Thyroid gland (tissue), 4 donors: ENCODE measurements around the gene GALNT18. TPM values are rescaled to one million over a fixed set of nuclear protein-coding genes. Genes with fewer than 3 reads are reported as not detected.

Experiments used
- DNase-seq, 2 donors: peaks; one replicate each; pipeline ENCODE4 v3.0.0-alpha.2; 2019
- H3K27ac ChIP-seq, 3 donors: fragments of 200-600 bp; sonication (generic); 1 replicate in 2 of 3; 2 replicates in 1 of 3; pipeline ENCODE4 v1.5.1; 2016 to 2019; ENCODE audit warnings: mild to moderate bottlenecking in 1 of 3, moderate library complexity in 1 of 3
- H3K27me3 ChIP-seq: fragments of 200-600 bp; sonication (generic); one replicate; pipeline ENCODE4 v1.5.1; 2019
- H3K36me3 ChIP-seq, 2 donors: fragments of 200-600 bp; sonication (generic); one replicate each; pipeline ENCODE4 v1.5.1; 2016 to 2019
- H3K4me1 ChIP-seq, 2 donors: fragments of 200-600 bp; sonication (generic); one replicate each; pipeline ENCODE4 v1.5.1; 2017 to 2019
- H3K4me3 ChIP-seq, 3 donors: fragments of 200-600 bp; sonication (generic); replicated peaks in 1 of 3; 1 replicate in 2 of 3; 2 replicates in 1 of 3; pipeline ENCODE4 v1.5.1; 2016; ENCODE audit warnings: mild to moderate bottlenecking in 1 of 3
- H3K9me3 ChIP-seq: fragments of 200-600 bp; sonication (generic); one replicate; pipeline ENCODE4 v1.5.1; 2017
- CTCF ChIP-seq, 6 experiments: fragments of 200-600 bp in 3 of 6; fragments of 450-650 bp in 3 of 6; sonication (generic) in 3 of 6; IDR thresholded peaks; one replicate each; pipeline ENCODE4 v1.5.1; 2016 to 2019; ENCODE audit warnings: antibody characterized with exemption in 6 of 6, mild to moderate bottlenecking in 2 of 6, inconsistent platforms in 1 of 6, moderate library complexity in 1 of 6
- POLR2A ChIP-seq, 2 donors: fragments of 450-650 bp; IDR thresholded peaks; one replicate each; pipeline ENCODE4 v1.6.1; 2017; ENCODE audit warnings: antibody characterized with exemption in 2 of 2, mild to moderate bottlenecking in 2 of 2, moderate library complexity in 1 of 2
- WGBS, 2 donors: methylation state at CpG; one replicate each; pipeline ENCODE4 v1.1.5; 2017; 5-methylcytosine and 5-hydroxymethylcytosine counted together
- intact Hi-C: fragments of 100-400 bp; cut with DNase I; formaldehyde crosslinking; loops from one replicate; pipeline ENCODE4 v1.15.1; 2023
- total RNA-seq, 4 donors: library from RNA; depleted of rRNA; stranded (reverse); fragments of >200 nt; gene quantifications; one replicate each; pipeline ENCODE4 v1.2.3, GENCODE V29; 2016

Gene GALNT18
- total RNA-seq, 4 donors from 2014 or later = 60.7 to 93.8 (median 87.5) TPM

- DNase-seq = no peak
- no peaks in the 10 kb centered on the region for H3K9me3 ChIP-seq
- 81 to 82% methylated on average over 5 of the region's 5 CpGs for WGBS, 2 donors
- no peak overlapping the region for H3K4me3 ChIP-seq
- peaks cover 14 to 17% of the 10 kb centered on the region in 2 donors for H3K36me3 ChIP-seq
- intact Hi-C loops = no loop called here
- H3K27me3 ChIP-seq = no peaks in the 10 kb centered on the region
- no peaks in the 10 kb centered on the region for H3K4me1 ChIP-seq
- TF ChIP-seq POLR2A (IDR thresholded peaks at IDR 0.05) = no peak
- no peak for TF ChIP-seq CTCF (IDR thresholded peaks at IDR 0.05)
- no peak overlapping the region for H3K27ac ChIP-seq
These were observed 247.9 kb downstream of the GALNT18 start for GRCh38 chr11:11373934-11374333.

- TF ChIP-seq POLR2A (IDR thresholded peaks at IDR 0.05) = no peak
- TF ChIP-seq CTCF (IDR thresholded peaks at IDR 0.05) = no peak
- WGBS, 2 donors = 94 to 96% methylated on average over 8 of the region's 8 CpGs
- Histone ChIP-seq H3K27ac (no peak overlapping the region), H3K9me3 (no peaks in the 10 kb centered on the region), H3K36me3 (peaks cover 14 to 17% of the 10 kb centered on the region in 2 donors), H3K4me1 (no peaks in the 10 kb centered on the region), H3K4me3 (no peak overlapping the region), H3K27me3 (no peaks in the 10 kb centered on the region)
- intact Hi-C loops = no loop called here
- DNase-seq = no peak
These were observed 249.3 kb downstream of the GALNT18 start for GRCh38 chr11:11372461-11372860.

GRCh38 chr11:11370962-11371303, 250.9 kb downstream of the GALNT18 start:
- TF ChIP-seq POLR2A (IDR thresholded peaks at IDR 0.05) (no peak), CTCF (IDR thresholded peaks at IDR 0.05) (no peak)
- H3K4me3 ChIP-seq = no peak overlapping the region
- intact Hi-C loops = no loop called here
- peaks cover 5 to 17% of the 10 kb centered on the region in 2 donors for H3K36me3 ChIP-seq
- DNase-seq = no peak
- no peaks in the 10 kb centered on the region for H3K9me3 ChIP-seq
- H3K27me3 ChIP-seq = no peaks in the 10 kb centered on the region
- H3K4me1 ChIP-seq = no peaks in the 10 kb centered on the region
- no peak overlapping the region for H3K27ac ChIP-seq
- 80 to 88% methylated on average over 6 of the region's 6 CpGs for WGBS, 2 donors

GRCh38 chr11:11370255-11370961, 251.4 kb downstream of the GALNT18 start:
- TF ChIP-seq CTCF (IDR thresholded peaks at IDR 0.05) (no peak), POLR2A (IDR thresholded peaks at IDR 0.05) (no peak)
- H3K4me1 ChIP-seq = no peaks in the 10 kb centered on the region
- no peak overlapping the region for H3K4me3 ChIP-seq
- 77 to 87% methylated on average over 8 of the region's 8 CpGs for WGBS, 2 donors
- H3K9me3 ChIP-seq = no peaks in the 10 kb centered on the region
- no peak overlapping the region for H3K27ac ChIP-seq
- intact Hi-C loops = no loop called here
- H3K27me3 ChIP-seq = no peaks in the 10 kb centered on the region
- no peak for DNase-seq
- peaks cover 3 to 17% of the 10 kb centered on the region in 2 donors for H3K36me3 ChIP-seq

GRCh38 chr11:11366793-11367192, 255.0 kb downstream of the GALNT18 start:
- Histone ChIP-seq H3K27ac (no peak overlapping the region), H3K4me3 (no peak overlapping the region), H3K4me1 (no peaks in the 10 kb centered on the region), H3K27me3 (no peaks in the 10 kb centered on the region), H3K9me3 (no peaks in the 10 kb centered on the region), H3K36me3 (peaks cover 0 to 13% of the 10 kb centered on the region in 2 donors)
- no peak for DNase-seq
- TF ChIP-seq POLR2A (IDR thresholded peaks at IDR 0.05) = no peak
- TF ChIP-seq CTCF (IDR thresholded peaks at IDR 0.05) = no peak
- intact Hi-C loops = no loop called here
- WGBS, 2 donors = 88 to 100% methylated on average over 1 of the region's 1 CpG
